NCI-H1048 (cell line): Measurements from ENCODE around the gene SCAPER.
"Not testable (repeated sequence)": the region's sequence is repeated elsewhere in the genome, so short reads cannot be mapped to it uniquely, and the experiment has no call there.

ENCODE experiments used
- DNase-seq: peaks from one replicate; lab custom pipeline; 2025; lab: John Stamatoyannopoulos, UW

The SCAPER gene

DNA sequence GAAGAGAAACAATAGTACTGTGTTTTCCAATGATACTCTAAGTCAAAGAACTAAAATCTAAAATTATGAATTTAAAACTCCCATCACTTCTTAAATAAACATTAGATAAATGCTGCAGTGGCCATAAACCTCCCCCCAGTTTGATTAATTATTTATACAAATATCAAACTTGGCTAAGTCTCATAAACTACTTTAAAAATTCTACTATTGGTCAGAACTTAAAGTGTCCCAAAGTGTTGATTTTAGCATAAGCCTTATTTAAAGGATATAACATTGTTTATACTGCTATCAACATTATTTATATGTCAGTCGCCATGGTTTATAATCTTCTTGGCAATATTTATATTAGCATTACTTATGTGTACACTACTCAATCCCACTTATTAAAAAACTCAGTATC lies 132.4 kb downstream of the SCAPER start:
- DNase-seq, result no peak

DNA sequence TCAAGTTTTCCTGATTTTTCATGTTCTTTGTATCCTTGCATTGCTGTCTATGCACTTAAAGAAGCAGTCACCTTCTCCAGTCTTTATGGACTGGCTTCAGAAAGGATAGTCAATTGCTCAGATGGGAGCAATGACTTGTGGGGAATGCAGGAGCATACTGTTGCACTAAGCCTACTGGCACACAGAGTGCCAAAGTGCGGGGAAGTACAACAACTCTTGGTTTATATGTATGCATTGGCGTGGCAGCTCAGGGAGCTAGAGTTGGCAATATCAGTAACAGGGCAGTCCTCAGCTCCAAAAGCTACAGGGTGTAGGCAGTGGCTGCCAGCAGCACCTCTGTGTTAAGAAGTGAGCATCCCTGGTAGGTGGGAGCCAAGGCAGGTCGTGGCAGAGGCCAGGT lies 141.1 kb downstream of the SCAPER start:
- DNase-seq, result no peak

- DNase-seq, result no peak
Observed at GRCh38 chr15:76763554-76763953, 141.6 kb downstream of the SCAPER start.

DNA sequence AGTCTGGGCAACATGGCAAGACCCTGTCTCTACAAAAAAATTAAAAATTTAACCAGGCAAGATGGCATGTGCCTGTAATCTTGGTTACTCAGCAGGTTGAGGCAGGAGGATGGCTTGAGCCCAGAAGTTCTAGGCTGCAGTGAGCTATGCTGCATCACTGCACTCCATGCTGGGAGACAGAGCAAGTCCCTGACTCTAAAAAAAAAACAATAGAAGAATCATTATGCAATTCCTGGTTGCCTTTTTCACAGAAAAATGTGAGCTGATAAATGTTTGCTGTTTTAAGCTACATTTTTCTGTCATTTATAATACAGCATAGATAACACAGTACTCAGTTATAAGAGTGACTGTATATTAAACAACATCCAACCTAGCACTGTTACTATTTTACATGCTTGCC lies 148.8 kb downstream of the SCAPER start:
- no peak for DNase-seq

DNA sequence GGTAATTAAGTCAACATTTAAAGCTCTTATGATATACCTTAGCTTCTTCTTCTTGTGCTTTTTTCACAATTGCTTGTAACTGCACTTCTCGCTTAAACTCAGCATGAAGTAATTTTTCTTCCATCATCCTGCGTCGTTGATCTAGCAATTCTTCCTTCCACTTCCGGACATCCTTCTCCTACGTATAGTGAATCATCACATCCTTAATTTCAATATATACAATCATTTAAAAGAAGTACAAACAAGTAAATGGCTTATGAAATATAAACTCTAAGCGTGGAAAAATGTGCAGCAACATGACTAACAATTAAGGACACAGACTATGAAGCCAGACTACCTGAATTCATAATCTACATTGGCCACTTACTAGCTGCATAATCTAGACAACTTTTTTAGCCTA lies 151.4 kb downstream of the SCAPER start:
- no peak for DNase-seq

- no peak for DNase-seq
Observed at GRCh38 chr15:76753131-76753530, 152.0 kb downstream of the SCAPER start.

DNA sequence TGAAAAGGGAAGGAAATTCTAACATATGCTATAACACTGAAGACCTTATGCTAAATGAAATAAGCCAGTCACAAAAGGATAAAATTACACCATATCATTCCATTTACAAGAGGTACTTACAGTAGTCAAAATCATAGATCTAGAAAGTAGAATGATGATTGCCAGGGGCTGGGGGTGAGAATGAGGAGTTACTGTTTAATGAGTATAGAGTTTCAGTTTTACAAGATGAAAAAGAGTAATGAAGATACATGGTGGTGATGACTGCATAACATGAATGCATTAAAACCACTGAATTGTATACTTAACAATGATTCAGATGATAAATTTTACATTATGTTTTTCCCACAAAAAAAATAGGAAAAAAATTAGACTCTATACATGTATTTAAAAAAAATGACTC lies 152.6 kb downstream of the SCAPER start:
- no peak for DNase-seq

DNA sequence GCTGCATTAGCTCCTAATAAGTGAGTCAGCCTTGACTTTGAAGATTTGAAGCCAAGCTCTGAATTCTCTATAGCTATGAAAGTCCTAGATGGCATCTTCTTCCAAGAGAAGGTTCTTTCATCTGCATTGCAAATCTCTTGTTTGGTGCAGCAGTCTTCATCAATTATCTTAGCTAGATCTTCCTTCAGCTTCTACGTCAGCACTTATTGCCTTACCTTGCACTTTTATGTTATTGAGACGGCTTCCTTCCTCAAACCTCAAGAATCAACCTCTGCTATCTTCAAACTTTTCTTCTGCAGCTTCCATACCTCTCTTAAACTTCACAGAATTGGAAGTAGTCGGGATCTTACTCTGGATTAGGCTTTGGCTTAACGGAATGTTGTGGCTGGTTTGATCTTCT lies 167.6 kb downstream of the SCAPER start:
- no peak for DNase-seq

DNA sequence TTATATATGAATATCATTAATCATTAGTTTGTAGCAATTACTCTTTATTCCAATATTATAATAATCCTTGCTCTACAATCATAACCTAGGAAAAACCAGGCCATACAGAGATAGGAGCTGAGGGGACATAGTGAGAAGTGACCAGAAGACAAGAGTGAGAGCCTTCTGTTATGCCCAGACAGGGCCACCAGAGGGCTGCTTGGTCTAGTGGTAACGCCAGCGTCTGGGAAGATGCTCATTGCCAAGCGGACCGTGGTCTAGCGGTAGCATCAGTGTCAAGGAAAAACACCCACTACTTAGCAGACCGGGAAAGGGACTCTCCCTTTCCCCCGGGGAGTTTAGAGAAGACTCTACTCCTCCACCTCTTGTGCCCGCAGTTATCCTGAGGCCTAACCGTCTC lies 172.8 kb downstream of the SCAPER start:
- not testable (repeated sequence) for DNase-seq

- DNase-seq, result no peak
Observed at GRCh38 chr15:76730262-76730661, 174.9 kb downstream of the SCAPER start.

GRCh38 chr15:76718863-76719262 lies 186.3 kb downstream of the SCAPER start:
- no peak for DNase-seq

DNA sequence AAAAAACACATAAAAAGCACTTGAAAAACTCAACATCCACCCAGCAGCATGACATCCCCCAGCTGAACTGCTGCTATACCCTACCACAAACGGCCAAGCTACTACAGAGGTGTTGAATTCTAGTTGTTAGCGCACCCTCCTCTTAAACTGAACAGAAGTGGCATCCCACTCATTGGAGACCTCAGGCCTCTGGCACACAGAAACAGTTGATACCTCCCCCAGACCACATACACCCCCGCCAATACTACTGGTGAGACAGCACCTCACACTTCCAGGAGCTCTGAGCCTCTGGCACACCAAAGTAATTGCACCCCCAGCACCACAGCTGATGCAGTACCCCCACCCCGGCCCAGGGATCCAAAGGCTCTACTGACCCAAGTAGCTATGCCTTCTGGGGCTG lies 190.2 kb downstream of the SCAPER start:
- no peak for DNase-seq

DNA sequence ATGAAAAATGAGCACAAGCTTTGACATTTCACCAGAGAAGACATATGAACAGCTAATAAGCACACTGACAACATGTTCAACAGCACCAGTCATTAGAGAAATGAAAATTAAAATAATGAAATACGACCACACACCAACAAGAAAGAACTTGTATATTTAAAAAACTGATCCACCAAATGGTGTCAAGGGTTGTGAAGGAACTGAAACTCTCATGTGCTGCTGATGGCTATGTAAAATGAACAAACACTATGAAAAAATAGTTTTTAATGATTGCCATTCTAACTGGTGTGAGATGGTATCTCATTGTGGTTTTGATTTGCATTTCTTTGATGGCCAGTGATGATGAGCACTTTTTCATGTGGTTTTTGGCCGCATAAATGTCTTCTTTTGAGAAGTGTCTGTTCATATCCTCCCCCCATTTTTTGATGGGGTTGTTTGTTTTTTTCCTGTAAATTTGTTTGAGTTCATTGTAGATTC lies 193.8 kb downstream of the SCAPER start:
- no peak for DNase-seq

GRCh38 chr15:76704032-76704431 lies 201.1 kb downstream of the SCAPER start:
- DNase-seq, result not testable (repeated sequence)

DNA sequence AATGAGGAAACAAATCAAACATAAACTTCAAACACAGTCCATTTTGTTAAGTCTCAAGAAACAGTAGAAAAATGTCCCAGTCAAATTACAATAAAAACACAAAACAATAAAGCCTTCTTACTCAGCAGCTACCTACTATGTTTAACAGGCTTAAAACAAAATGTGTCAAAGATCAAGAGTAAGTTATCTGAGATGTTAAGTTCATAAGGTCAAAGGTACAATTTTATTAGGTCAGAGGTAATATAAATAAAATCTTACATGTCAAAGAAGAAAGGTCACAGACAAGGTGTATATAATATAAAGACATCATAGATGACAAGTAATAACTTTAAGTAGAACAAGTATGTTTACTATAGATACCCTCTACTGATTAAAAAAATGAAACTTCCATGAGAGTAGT lies 208.3 kb downstream of the SCAPER start:
- DNase-seq, result no peak

- DNase-seq, result not testable (repeated sequence)
Observed at GRCh38 chr15:76692546-76692945, 212.6 kb downstream of the SCAPER start.

DNA sequence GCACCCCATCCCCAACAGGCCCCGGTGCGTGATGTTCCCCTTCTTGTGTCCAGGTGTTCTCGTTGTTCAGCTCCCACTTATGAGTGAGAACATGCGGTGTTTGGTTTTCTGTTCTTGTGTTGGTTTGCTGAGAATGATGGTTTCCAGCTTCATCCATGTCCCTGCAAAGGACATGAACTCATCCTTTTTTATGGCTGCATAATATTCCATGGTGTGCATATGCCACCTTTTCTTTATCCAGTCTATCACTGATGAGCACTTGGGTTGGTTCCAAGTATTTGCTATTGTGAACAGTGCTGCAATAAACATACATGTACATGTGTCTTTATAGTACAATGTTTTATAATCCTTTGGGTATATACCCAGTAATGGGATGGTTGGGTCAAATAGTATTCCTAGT lies 217.5 kb downstream of the SCAPER start:
- not testable (repeated sequence) for DNase-seq

DNA sequence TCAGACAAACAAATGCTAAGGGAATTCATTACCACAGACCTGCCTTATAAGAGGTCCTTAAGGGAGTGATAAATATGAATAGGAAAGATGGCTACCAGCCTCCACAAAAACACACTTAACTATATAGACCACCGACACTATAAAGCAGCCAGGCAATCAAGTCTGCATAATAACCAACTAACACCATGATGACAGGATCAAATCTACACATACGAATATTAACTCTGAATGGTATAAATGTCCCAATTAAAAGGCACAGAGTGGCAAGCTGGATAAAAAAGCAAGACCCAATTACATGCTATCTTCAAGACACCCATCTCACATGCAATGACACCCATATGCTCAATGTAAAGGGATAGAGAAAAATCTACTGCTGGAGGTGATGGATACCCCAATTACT lies 221.1 kb downstream of the SCAPER start:
- DNase-seq, result no peak

DNA sequence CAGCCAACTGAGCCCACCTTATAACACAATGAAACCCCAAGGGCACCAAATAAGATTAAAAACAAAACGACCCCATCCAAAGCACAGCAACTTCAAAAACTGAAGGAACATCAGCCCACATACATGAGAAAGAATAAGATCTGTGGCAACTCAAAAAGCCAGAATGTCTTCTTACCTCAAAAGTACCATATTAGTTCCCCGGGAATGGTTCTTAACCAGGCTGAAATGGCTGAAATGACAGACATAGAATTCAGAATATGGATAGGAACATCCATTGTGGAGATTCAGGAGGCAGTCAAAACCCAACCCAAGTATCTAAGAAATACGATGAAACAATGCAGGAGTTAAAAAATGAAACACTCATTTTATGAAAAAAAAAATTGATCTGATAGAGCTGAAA lies 222.3 kb downstream of the SCAPER start:
- DNase-seq, result no peak

- no peak for DNase-seq
Observed at GRCh38 chr15:76682259-76682658, 222.9 kb downstream of the SCAPER start.

GRCh38 chr15:76678766-76679165 lies 226.4 kb downstream of the SCAPER start:
- DNase-seq, result no peak

- no peak for DNase-seq
Observed at GRCh38 chr15:76674883-76675282, 230.3 kb downstream of the SCAPER start.

- DNase-seq, result no peak
Observed at GRCh38 chr15:76669521-76670207, 235.5 kb downstream of the SCAPER start.

DNA sequence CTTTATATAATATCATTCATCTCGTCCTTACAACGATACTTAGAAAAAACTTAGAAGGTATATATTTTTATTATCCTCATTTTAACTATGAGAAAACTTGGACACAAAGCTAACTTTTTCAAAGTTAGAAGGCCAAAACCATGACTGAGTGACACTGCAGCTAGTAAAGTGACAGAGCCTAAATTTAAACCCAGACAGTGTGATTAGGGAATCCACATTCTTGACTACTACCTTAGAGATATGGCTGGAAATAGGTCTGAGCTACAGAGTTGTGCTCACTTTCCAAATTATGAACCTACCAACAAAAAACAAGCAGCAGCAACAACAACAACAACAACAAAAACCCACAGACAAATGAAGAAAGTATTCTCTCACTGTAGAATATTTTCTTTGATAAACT lies 236.2 kb downstream of the SCAPER start:
- no peak for DNase-seq
